Calu3 (cell line): ENCODE results near the gene YPEL5. TPM values are rescaled to one million over a fixed set of nuclear protein-coding genes. Genes with fewer than 3 reads are reported as not detected.

Experiments used
- BruUV-seq: library from RNA; stranded (reverse); fragments of 400-500 nt; replicated peaks from 2 replicates; lab custom pipeline; 2021; lab: Mats Ljungman, UMichigan
- CTCF ChIA-PET: fragments of 300-600 bp; sonication (Branson Sonifier 250); formaldehyde crosslinking; loops from one replicate; lab custom pipeline; 2022; ENCODE audit warnings: antibody characterized with exemption; lab: Charles Lee
- DNase-seq: peaks from one replicate; pipeline ENCODE4 v3.0.0; 2022
- H3K27ac Mint-ChIP-seq: one replicate; pipeline ENCODE4 v1.8.0; 2022; ENCODE audit warnings: mixed read lengths; ENCODE audit not compliant: unreplicated experiment
- H3K27me3 Mint-ChIP-seq: one replicate; pipeline ENCODE4 v1.8.0; 2022; ENCODE audit warnings: mixed read lengths; ENCODE audit not compliant: unreplicated experiment
- H3K36me3 Mint-ChIP-seq: one replicate; pipeline ENCODE4 v1.8.0; 2022; ENCODE audit warnings: mild to moderate bottlenecking, moderate library complexity, mixed read lengths; ENCODE audit not compliant: insufficient read depth, unreplicated experiment
- H3K4me1 Mint-ChIP-seq: one replicate; pipeline ENCODE4 v1.8.0; 2022; ENCODE audit warnings: mild to moderate bottlenecking, low read depth, mixed read lengths; ENCODE audit not compliant: unreplicated experiment
- H3K4me3 Mint-ChIP-seq: one replicate; pipeline ENCODE4 v1.8.0; 2022; ENCODE audit warnings: mild to moderate bottlenecking, low read depth, moderate library complexity, mixed read lengths; ENCODE audit not compliant: unreplicated experiment
- H3K9me3 Mint-ChIP-seq: one replicate; pipeline ENCODE4 v1.8.0; 2022; ENCODE audit warnings: low read depth, mixed read lengths; ENCODE audit not compliant: unreplicated experiment
- CTCF ChIP-seq: fragments of 200-600 bp; IDR thresholded peaks from one replicate; pipeline ENCODE4 v1.8.0; 2022; ENCODE audit warnings: antibody characterized with exemption; ENCODE audit not compliant: unreplicated experiment
- intact Hi-C: fragments of 100-400 bp; cut with micrococcal nuclease; formaldehyde crosslinking; loops from one replicate; pipeline ENCODE4 v1.10.0; 2022; ENCODE audit not compliant: unreplicated experiment
- total RNA-seq: library from RNA; stranded (reverse); gene quantifications from 2 replicates; pipeline ENCODE4 v1.2.3, GENCODE V29; 2022

Gene YPEL5
- total RNA-seq, 1 experiment from 2014 or later: 23.0 TPM

GRCh38 chr2:30191107-30191506 lies 44.3 kb downstream of the YPEL5 start:
- no peak for DNase-seq
- H3K27me3 Mint-ChIP-seq: peaks cover 76% of the 10 kb centered on the region
- no peak for TF ChIP-seq CTCF
- H3K4me1 Mint-ChIP-seq: no peaks in the 10 kb centered on the region
- intact Hi-C loops: no loop called here
- H3K36me3 Mint-ChIP-seq: no peaks in the 10 kb centered on the region
- no peaks in the 10 kb centered on the region for H3K9me3 Mint-ChIP-seq
- no TSS peak for BruUV-seq
- no peak overlapping the region for H3K4me3 Mint-ChIP-seq
- no peak overlapping the region for H3K27ac Mint-ChIP-seq
- CTCF ChIA-PET: no interaction called here

GRCh38 chr2:30191819-30192271 lies 45.0 kb downstream of the YPEL5 start:
- TF ChIP-seq CTCF: no peak
- no peak overlapping the region for H3K4me3 Mint-ChIP-seq
- DNase-seq: no peak
- no peak overlapping the region for H3K27ac Mint-ChIP-seq
- CTCF ChIA-PET: no interaction called here
- H3K27me3 Mint-ChIP-seq: peaks cover 75% of the 10 kb centered on the region
- no peaks in the 10 kb centered on the region for H3K4me1 Mint-ChIP-seq
- H3K9me3 Mint-ChIP-seq: no peaks in the 10 kb centered on the region
- no TSS peak for BruUV-seq
- H3K36me3 Mint-ChIP-seq: no peaks in the 10 kb centered on the region
- intact Hi-C loops: no loop called here

DNA sequence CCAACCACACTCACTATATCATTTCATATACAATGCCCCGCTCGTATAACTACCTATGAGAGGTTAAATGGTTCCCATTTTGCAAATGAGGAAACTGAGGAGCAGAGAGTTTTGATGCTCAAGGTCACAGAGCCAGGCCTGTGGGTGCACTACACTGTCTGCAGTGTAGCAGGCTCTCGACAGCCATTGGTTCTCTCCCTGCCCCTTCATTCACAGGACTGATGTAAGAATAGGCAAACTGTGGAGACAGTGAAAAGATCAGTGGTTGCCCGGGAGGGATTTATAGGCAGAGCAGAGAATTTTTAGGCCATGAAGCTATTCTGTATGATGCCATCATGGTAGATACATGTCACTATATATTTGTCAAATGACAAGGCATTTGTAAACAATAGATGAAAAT lies 45.5 kb downstream of the YPEL5 start:
- H3K27ac Mint-ChIP-seq: no peak overlapping the region
- H3K4me3 Mint-ChIP-seq: no peak overlapping the region
- DNase-seq: no peak
- CTCF ChIA-PET: interaction anchor here (0.6 kb wide), 1 partner anchor 13 kb away, joined by 3 read pairs; no protein-coding TSS in a partner anchor
- peaks cover 71% of the 10 kb centered on the region for H3K27me3 Mint-ChIP-seq
- BruUV-seq: no TSS peak
- no peaks in the 10 kb centered on the region for H3K9me3 Mint-ChIP-seq
- no peaks in the 10 kb centered on the region for H3K36me3 Mint-ChIP-seq
- no peak for TF ChIP-seq CTCF
- H3K4me1 Mint-ChIP-seq: no peaks in the 10 kb centered on the region
- intact Hi-C loops: no loop called here

DNA sequence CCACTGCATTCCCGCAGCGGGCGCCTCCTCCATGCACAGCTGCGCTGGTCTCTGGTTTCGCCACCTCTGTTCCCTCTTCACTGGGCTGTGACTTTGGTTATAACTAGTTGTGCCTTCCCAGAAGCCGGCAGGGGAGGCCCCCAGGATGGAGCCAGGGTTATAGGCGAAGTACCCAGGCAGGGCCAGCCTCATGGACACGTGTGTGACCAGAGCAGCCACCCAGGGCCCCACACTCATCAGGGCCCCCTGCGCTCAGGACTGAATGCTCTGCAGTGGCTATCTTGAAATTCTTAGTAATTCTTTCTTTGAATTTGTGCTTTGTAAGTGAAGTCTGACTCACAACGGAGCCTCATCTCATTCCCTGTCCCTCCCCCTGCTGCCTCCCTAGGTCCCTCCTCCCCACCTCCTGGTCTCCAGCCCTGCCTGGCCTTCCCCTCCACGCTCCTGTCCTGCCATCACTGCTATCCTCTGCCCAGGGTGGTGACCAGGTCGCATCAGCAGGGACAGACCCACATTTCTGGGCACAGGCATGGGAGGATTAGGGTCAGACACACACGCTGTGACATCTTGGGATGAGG lies 46.4 kb downstream of the YPEL5 start:
- no peaks in the 10 kb centered on the region for H3K4me1 Mint-ChIP-seq

More for the DNA sequence above, 46.4 kb downstream of the YPEL5 start:
- BruUV-seq: no TSS peak
- CTCF ChIA-PET: no interaction called here
- Mint-ChIP-seq H3K36me3 (no peaks in the 10 kb centered on the region), H3K4me3 (no peak overlapping the region), H3K27me3 (peaks cover 62% of the 10 kb centered on the region), H3K9me3 (no peaks in the 10 kb centered on the region), H3K27ac (no peak overlapping the region)
- no peak for TF ChIP-seq CTCF
- intact Hi-C loops: no loop called here
- no peak for DNase-seq
